BE2C (cell line): Measurements from ENCODE around the gene MYL10.
"Not testable (repeated sequence)": the region's sequence is repeated elsewhere in the genome, so short reads cannot be mapped to it uniquely, and the experiment has no call there.

Source experiments
- DNase-seq: peaks from one replicate; pipeline ENCODE4 v3.0.0-alpha.2; 2020
- H3K27me3 ChIP-seq: fragments of 250-450 bp; sonication (Bioruptor Pico); 2 replicates; pipeline ENCODE4 v1.5.1; 2020; ENCODE audit warnings: mild to moderate bottlenecking
- H3K36me3 ChIP-seq: fragments of 250-450 bp; sonication (Bioruptor Pico); 2 replicates; pipeline ENCODE4 v1.5.1; 2020; ENCODE audit warnings: mild to moderate bottlenecking
- H3K4me1 ChIP-seq: fragments of 250-450 bp; sonication (Bioruptor Pico); 2 replicates; pipeline ENCODE4 v1.5.1; 2020
- H3K4me3 ChIP-seq: 2 replicates; pipeline ENCODE4 v1.5.1; 2011; ENCODE audit warnings: low read depth, low read length
- H3K9me3 ChIP-seq: fragments of 250-450 bp; sonication (Bioruptor Pico); 2 replicates; pipeline ENCODE4 v1.5.1; 2020
- TF ChIP-seq, protein P1 (sequence below): IDR thresholded peaks from 2 replicates; pipeline ENCODE4 v1.5.1; 2012; ENCODE audit warnings: mild to moderate bottlenecking, low read depth, low read length

Gene MYL10

DNA sequence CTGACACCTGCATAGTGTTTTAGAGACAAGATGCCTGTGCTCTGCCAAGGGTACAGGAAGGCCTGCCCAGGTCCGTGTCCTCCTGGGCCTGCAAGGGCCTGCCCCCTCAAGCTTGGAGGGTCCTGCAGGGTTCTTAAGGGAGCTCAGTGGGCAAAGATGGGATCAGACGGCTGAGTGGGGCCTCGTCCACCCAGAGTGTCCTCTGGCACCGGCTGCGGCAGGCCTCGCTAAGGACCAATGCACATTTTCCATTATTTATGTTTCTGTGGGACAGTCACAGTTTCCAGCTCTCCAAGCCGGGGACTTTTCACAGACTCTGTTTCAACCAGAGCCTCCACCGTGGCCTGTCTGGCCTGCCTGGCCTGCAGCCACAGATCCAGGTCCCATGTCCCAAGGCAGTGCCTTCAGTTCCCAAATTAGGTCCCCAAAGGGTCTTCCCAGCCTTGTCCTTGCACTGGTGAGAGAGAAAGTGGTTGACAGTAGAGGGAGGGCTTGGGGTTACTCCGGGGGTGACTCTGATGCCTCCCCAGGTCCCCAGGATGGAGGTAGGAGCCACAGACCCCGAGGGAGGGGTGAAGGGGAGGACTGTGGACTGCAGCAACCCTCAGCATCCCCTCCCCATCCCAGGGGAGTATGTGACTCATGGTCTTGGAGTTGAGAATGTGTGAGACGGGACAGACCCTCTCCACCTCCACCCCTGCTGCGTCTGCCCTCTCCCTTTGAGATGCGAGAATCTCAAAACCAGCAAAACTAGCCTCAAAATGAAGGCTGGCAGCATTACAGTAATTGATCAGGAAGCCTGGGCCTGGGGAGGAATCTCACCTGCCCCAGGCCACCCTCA lies 14.8 kb downstream of the MYL10 start:
- H3K4me1 ChIP-seq, result no peaks in the 10 kb centered on the region
- TF ChIP-seq, protein P1, sequence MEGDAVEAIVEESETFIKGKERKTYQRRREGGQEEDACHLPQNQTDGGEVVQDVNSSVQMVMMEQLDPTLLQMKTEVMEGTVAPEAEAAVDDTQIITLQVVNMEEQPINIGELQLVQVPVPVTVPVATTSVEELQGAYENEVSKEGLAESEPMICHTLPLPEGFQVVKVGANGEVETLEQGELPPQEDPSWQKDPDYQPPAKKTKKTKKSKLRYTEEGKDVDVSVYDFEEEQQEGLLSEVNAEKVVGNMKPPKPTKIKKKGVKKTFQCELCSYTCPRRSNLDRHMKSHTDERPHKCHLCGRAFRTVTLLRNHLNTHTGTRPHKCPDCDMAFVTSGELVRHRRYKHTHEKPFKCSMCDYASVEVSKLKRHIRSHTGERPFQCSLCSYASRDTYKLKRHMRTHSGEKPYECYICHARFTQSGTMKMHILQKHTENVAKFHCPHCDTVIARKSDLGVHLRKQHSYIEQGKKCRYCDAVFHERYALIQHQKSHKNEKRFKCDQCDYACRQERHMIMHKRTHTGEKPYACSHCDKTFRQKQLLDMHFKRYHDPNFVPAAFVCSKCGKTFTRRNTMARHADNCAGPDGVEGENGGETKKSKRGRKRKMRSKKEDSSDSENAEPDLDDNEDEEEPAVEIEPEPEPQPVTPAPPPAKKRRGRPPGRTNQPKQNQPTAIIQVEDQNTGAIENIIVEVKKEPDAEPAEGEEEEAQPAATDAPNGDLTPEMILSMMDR, result no peak
- no peaks in the 10 kb centered on the region for H3K9me3 ChIP-seq
- H3K36me3 ChIP-seq, result no peaks in the 10 kb centered on the region
- DNase-seq, result no peak
- 0 out of 2 replicates have a peak, but pooled peaks cover 3% of the 10 kb centered on the region for H3K27me3 ChIP-seq
- H3K4me3 ChIP-seq, result no peak overlapping the region

DNA sequence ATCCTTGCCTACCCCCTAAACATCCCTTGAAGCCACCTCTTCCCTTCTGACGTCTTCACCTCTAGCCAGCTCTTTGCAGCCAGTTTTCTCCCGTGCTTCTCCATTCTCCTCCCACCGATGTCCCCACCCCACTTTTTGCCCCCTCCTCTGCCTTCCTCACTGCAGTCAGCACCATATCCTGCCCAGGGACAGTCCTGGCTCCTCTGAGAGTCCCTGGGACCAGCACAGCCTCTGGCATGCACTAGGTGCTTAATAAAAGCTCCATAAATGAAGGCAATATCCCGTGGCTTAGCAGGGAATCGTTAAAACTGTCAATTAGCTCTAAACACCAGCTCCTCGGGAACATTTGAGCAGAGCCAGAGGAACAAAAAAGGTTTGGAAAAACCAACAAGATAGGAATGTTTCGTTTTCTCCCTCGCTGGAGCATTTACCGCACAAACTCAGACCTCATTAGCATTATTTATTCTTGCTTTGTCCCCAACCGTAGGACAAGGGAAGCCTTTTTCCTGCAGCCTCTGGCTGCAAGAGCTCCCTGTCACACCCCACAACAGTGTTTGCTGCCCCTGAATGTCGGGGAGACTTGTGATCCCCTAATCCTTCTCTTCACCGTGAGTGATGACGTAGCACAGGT lies 16.1 kb downstream of the MYL10 start:
- DNase-seq, result no peak
- 0 out of 2 replicates have a peak, but pooled peaks cover 3% of the 10 kb centered on the region for H3K27me3 ChIP-seq
- no peaks in the 10 kb centered on the region for H3K4me1 ChIP-seq
- no peaks in the 10 kb centered on the region for H3K36me3 ChIP-seq
- H3K9me3 ChIP-seq, result no peaks in the 10 kb centered on the region
- H3K4me3 ChIP-seq, result no peak overlapping the region
- TF ChIP-seq, protein P1, result no peak

DNA sequence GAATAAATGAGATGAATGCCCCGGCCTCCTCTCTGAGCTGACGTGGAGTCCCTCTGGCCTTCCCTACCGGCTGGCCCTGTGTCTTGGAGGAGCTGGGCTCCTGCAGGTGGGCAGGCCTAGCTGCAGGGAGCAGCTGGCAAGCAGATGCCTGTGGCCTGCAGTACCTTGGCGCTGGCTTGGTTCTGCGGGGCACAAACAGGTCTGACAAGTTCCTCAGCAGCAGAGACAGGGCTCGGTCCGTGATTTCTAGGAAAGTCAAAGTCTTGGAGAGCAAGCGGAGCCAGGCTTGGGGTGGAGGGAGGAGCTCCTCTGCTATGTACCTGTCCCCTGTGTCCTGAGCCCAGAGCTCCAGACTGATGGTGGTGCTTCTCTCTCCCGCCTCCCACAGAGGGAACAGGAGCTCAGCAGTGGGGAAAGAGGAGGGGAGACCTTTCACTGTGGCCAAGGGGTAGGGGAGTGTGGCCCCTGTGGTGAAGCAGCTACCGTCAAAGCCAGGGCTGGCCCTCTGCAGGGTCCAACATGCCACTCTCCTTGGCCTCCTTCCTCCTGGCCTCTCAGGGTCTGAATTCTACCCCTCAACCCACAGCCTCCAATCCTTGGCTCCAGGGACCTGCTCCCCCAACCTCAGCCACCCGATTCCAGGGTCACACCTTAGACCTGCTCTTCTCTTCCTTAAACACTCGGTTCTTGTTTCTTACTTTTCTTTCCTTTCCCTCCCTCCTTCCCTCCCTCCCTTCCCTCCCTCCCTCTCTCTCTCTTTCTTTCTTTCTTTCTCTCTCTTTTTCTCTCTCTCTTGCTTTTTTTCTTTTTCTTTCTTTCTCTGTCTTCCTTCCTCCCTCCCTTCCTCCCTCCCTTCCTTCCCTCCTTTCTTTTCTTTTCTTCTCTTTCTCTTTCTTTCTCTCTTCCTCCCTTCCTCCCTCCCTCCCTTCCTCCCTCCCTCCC lies 20.1 kb downstream of the MYL10 start:
- Histone ChIP-seq H3K4me3 (no peak overlapping the region), H3K27me3 (0 out of 2 replicates have a peak, but pooled peaks cover 3% of the 10 kb centered on the region), H3K4me1 (no peaks in the 10 kb centered on the region), H3K36me3 (no peaks in the 10 kb centered on the region), H3K9me3 (no peaks in the 10 kb centered on the region)
- DNase-seq, result no peak
- TF ChIP-seq, protein P1, result no peak

DNA sequence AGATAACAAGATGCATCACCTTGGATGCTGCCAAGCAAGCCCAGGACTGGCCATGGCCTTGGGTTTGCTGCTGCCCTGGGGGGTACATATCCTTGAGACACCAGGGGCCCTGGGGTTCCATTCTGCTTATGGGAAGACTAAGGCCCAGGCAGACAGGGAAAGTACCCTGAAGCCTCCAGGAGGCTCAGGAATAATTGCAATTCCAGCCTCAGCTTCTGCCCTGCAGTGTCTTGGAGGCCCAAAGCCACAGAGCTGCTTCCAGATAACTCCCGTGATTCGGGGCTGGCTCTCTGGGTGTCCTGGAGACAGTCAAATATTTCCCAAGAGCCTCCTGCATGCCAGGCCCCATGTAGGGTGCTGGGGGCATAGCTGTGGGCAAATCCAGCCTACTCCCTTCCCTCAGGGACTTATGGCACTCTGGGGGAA lies 22.6 kb downstream of the MYL10 start:
- TF ChIP-seq, protein P1, result no peak
- DNase-seq, result no peak
- H3K27me3 ChIP-seq, result 0 out of 2 replicates have a peak, but pooled peaks cover 3% of the 10 kb centered on the region
- no peaks in the 10 kb centered on the region; the same call in 1 of the 2 replicates for H3K4me1 ChIP-seq
- H3K36me3 ChIP-seq, result no peaks in the 10 kb centered on the region
- no peaks in the 10 kb centered on the region for H3K9me3 ChIP-seq
- no peak overlapping the region for H3K4me3 ChIP-seq

DNA sequence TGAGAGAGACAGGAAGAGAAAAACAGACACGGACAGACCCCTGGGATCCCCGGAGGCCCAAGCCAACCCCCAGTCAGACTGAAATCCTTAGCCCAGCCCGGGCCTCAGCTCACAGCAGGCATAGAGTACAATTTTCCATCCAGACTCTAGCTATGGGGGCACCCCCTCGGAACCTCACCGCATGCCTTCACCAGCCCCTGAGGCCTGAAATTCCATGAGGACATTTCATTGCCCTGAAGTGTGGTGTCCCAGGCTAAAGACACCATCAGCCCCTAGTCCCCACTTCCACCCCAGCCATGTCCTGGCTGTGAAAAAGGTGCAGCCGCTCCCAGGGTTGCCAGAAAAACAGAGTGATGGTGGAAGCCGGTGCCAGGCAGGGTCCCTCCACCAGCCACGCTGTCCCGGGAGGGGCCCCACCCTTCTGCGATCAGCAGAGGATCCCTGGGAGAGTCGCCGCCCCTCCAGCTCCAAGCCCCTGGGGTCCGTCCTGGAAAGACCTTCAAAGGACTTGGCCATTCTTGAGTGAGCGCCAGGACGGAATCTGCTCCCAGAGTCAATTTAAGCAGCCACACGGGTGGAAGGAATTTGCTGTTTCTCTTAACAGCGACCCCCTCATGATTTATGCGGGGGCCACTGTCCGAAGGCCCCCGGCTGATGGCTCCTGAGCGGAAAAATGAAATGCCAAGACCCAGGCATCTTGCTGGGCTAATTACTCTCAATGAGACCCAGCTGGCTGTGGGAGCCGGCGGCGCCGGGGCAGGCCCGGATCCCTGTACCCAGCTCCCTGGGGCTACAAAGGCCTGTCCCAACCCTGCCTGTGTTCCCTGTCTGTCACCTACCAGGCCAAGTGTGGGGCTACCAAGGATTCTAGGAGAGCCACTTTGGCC lies 23.2 kb downstream of the MYL10 start:
- no peaks in the 10 kb centered on the region; the same call in 1 of the 2 replicates for H3K4me1 ChIP-seq
- H3K4me3 ChIP-seq, result no peak overlapping the region
- DNase-seq, result no peak
- TF ChIP-seq, protein P1, result no peak
- no peaks in the 10 kb centered on the region for H3K36me3 ChIP-seq
- no peaks in the 10 kb centered on the region for H3K27me3 ChIP-seq
- H3K9me3 ChIP-seq, result no peaks in the 10 kb centered on the region

DNA sequence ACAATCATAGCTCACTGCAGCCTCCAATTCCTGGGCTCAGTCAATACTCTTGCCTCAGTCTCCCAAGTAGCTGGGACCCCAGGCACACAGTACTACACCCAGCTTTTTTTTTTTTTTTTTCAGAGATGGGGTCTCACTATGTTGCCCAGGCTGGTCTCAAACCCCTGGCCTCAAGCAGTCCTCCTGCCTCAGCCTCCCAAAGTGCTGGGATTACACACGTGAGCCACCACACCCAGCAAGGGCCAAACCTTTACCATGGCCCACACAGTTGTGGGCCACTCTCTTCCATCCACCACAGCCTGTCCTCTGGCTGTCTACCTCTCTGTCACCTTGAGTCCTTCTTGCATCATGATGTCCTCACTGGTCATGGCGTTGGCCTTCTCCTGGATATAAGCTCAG lies 24.2 kb downstream of the MYL10 start:
- DNase-seq, result not testable (repeated sequence)

More for the DNA sequence above, 24.2 kb downstream of the MYL10 start:
- not testable (repeated sequence) for H3K27me3 ChIP-seq, H3K4me1 ChIP-seq, H3K4me3 ChIP-seq, H3K9me3 ChIP-seq, H3K36me3 ChIP-seq
